NCI-H226 (cell line): ENCODE data around the gene WWC1.
"Not testable (repeated sequence)": the region's sequence is repeated elsewhere in the genome, so short reads cannot be mapped to it uniquely, and the experiment has no call there.

Experiments used
- DNase-seq: peaks from one replicate; pipeline ENCODE4 v3.0.0-alpha.2; 2015

WWC1 gene

GRCh38 chr5:168339109-168339771, 47.8 kb downstream of the WWC1 start:
- no peak for DNase-seq

GRCh38 chr5:168339772-168340140, 48.3 kb downstream of the WWC1 start:
- not testable (repeated sequence) for DNase-seq

- DNase-seq: no peak
Observed at GRCh38 chr5:168340487-168340886, 49.0 kb downstream of the WWC1 start.

- DNase-seq: no peak
Observed at GRCh38 chr5:168341178-168341577, 49.7 kb downstream of the WWC1 start.

GRCh38 chr5:168342151-168342825, 50.8 kb downstream of the WWC1 start:
- DNase-seq: peak; percentile 88

GRCh38 chr5:168342985-168343384, 51.5 kb downstream of the WWC1 start:
- DNase-seq: peak; percentile 77

GRCh38 chr5:168346417-168346816, 55.0 kb downstream of the WWC1 start:
- DNase-seq: no peak

- no peak for DNase-seq
Observed at GRCh38 chr5:168347368-168348083, 56.1 kb downstream of the WWC1 start.

GRCh38 chr5:168348084-168348414, 56.6 kb downstream of the WWC1 start:
- no peak for DNase-seq

GRCh38 chr5:168350315-168350714, 58.9 kb downstream of the WWC1 start:
- no peak for DNase-seq

GRCh38 chr5:168353216-168353957, 61.9 kb downstream of the WWC1 start:
- peak; percentile 41 for DNase-seq

- DNase-seq: no peak
Observed at GRCh38 chr5:168354397-168354796, 63.0 kb downstream of the WWC1 start.

- DNase-seq: no peak
Observed at GRCh38 chr5:168356171-168356570, 64.7 kb downstream of the WWC1 start.

- DNase-seq: no peak
Observed at GRCh38 chr5:168356592-168356991, 65.1 kb downstream of the WWC1 start.

- no peak for DNase-seq
Observed at GRCh38 chr5:168357876-168358275, 66.4 kb downstream of the WWC1 start.

- DNase-seq: no peak
Observed at GRCh38 chr5:168359820-168360460, 68.5 kb downstream of the WWC1 start.

- no peak for DNase-seq
Observed at GRCh38 chr5:168360521-168361285, 69.3 kb downstream of the WWC1 start.

GRCh38 chr5:168362097-168362885, 70.8 kb downstream of the WWC1 start:
- DNase-seq: no peak

GRCh38 chr5:168364151-168364661, 72.8 kb downstream of the WWC1 start:
- DNase-seq: peak; percentile 98

GRCh38 chr5:168364750-168365550, 73.5 kb downstream of the WWC1 start:
- DNase-seq: peak; percentile 82
